ENCODE measurements around the gene EPG5. TPM values are rescaled to one million over a fixed set of nuclear protein-coding genes. Genes with fewer than 3 reads are reported as not detected.

EPG5 gene
- total and polyA plus RNA-seq, 4 donors: 3.2 to 20.3 (median 11.1) TPM

- TF ChIP-seq REST (IDR thresholded peaks at IDR 0.05): no peak
- no peak for TF ChIP-seq RXRA (IDR thresholded peaks at IDR 0.05)
Measured at GRCh38 chr18:45841060-45841764, 125.9 kb downstream of the EPG5 start (continued).

- Histone ChIP-seq H3K4me3 (ENCODE audit: low read depth in 1 of 3, low read length in 3 of 3) (no peak overlapping the region), H3K36me3 (ENCODE audit: control insufficient read depth in 4 of 4, insufficient read depth in 3 of 4, low read depth in 1 of 4, low read length in 3 of 4) (no peaks in the 10 kb centered on the region), H3K27ac (ENCODE audit: low read depth in 1 of 2, low read length in 2 of 2) (peak overlapping the region; percentile 35 to 51), H3K9me3 (ENCODE audit: control insufficient read depth in 4 of 4, low read length in 3 of 4) (no peaks in the 10 kb centered on the region), H3K9ac (ENCODE audit: low read depth in 1 of 2, low read length in 2 of 2) (no peak overlapping the region), H3K27me3 (ENCODE audit: control insufficient read depth in 4 of 4, insufficient read depth in 4 of 4, low read length in 3 of 4) (no peaks in the 10 kb centered on the region), H3K4me1 (ENCODE audit: control insufficient read depth in 4 of 4, insufficient read depth in 4 of 4, low read length in 3 of 4) (peaks cover 7 to 34% (median 22%) of the 10 kb centered on the region in 4 donors)
- TF ChIP-seq HNF4A (conservative IDR thresholded peaks at IDR 0.05): peak in 1 of 2 donors; percentile 8
- TF ChIP-seq TAF1 (conservative IDR thresholded peaks at IDR 0.05): no peak
- no peak for TF ChIP-seq NR2F2 (IDR thresholded peaks at IDR 0.05)
- TF ChIP-seq REST (IDR thresholded peaks at IDR 0.05): no peak
- TF ChIP-seq RXRA (IDR thresholded peaks at IDR 0.05): peak in 1 of 2 donors; percentile 18
- peak; percentile 89 to 95 for TF ChIP-seq RAD21 (IDR thresholded peaks at IDR 0.05)
- TF ChIP-seq CTCF (IDR thresholded peaks at IDR 0.05; ENCODE audit: low read depth, low read length, missing input control): peak; percentile 68
- WGBS: 62% methylated on average over 13 of the region's 13 CpGs
- no peak for DNase-seq (ENCODE audit: low spot score)
Measured at GRCh38 chr18:45839414-45840395, 127.4 kb downstream of the EPG5 start.
